GM18498 (cell line): Measurements from ENCODE around the gene ITM2C.

Experiments
- ATAC-seq: cut with Tn5 transposase; IDR thresholded peaks from one replicate; pipeline ENCODE4 v1.9.1; 2021; ENCODE audit warnings: mild to moderate bottlenecking, moderate library complexity; ENCODE audit not compliant: unreplicated experiment

The ITM2C gene

GRCh38 chr2:230872151-230872967 lies 7.6 kb downstream of the ITM2C start:
- peak; percentile 2 for ATAC-seq

- peak; percentile 64 for ATAC-seq
Observed at GRCh38 chr2:230872968-230873660, 8.4 kb downstream of the ITM2C start.

- peak; percentile 75 for ATAC-seq
Observed at GRCh38 chr2:230873661-230874401, 9.1 kb downstream of the ITM2C start.

- no peak for ATAC-seq
Observed at GRCh38 chr2:230874456-230874855, 9.7 kb downstream of the ITM2C start.

- no peak for ATAC-seq
Observed at GRCh38 chr2:230874876-230875275, 10.1 kb downstream of the ITM2C start.

- ATAC-seq = no peak
Observed at GRCh38 chr2:230875347-230876315, 10.9 kb downstream of the ITM2C start.

- ATAC-seq = no peak
Observed at GRCh38 chr2:230877116-230877758, 12.5 kb downstream of the ITM2C start.

- no peak for ATAC-seq
Observed at GRCh38 chr2:230877759-230878598, 13.2 kb downstream of the ITM2C start.

- ATAC-seq = no peak
Observed at GRCh38 chr2:230878599-230879188, 14.0 kb downstream of the ITM2C start.

GRCh38 chr2:230879271-230879882 lies 14.6 kb downstream of the ITM2C start:
- no peak for ATAC-seq

- no peak for ATAC-seq
Observed at GRCh38 chr2:230879891-230880290, 15.1 kb downstream of the ITM2C start.

GRCh38 chr2:230881840-230882239 lies 17.1 kb downstream of the ITM2C start:
- no peak for ATAC-seq

- ATAC-seq = no peak
Observed at GRCh38 chr2:230885463-230886130, 20.9 kb downstream of the ITM2C start.

- ATAC-seq = no peak
Observed at GRCh38 chr2:230886206-230886605, 21.5 kb downstream of the ITM2C start.

GRCh38 chr2:230886671-230887071 lies 21.9 kb downstream of the ITM2C start:
- no peak for ATAC-seq

- ATAC-seq = no peak
Observed at GRCh38 chr2:230887342-230887741, 22.6 kb downstream of the ITM2C start.

GRCh38 chr2:230888824-230889400 lies 24.2 kb downstream of the ITM2C start:
- ATAC-seq = no peak
